ENCODE data around the gene HSD17B7. TPM values are rescaled to one million over a fixed set of nuclear protein-coding genes. Genes with fewer than 3 reads are reported as not detected.

Gene HSD17B7
- total RNA-seq, 1 donor from 2014 or later: 10.9 TPM

DNA sequence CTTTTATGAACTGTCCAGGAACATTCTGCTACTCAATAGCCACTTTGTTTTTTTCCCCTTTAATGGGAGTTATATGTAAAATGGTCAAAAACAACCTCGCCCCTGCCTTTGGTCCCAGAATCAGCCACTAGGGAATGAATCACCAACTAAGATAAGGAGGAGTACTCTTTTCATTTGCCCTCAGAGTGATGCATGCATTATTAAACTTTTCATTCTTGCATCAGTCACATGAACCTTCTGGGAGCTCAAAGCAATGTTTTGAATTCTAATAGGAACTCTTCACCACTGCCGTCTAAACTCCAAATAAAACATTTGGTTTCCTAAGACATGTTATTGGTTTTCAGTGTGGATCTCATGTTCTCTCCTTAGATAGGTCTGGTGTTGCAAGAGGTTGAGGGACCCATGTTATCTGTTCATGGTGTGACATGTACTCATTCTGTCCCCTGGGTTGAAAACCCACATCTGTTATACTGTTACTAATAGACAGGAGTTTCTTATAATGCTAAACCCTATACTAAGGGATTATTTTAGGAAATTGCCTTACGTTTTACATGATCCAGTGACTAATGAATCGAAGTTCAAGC is 17.8 kb upstream of the HSD17B7 start:
- FAIRE-seq (no peak), DNase-seq (ENCODE audit: low read depth) (no peak)
- H3K9me3 ChIP-seq (ENCODE audit: insufficient read depth, low read depth, low read length): no peaks in the 10 kb centered on the region
- H3K4me1 ChIP-seq (ENCODE audit: insufficient read depth, low read length): no peaks in the 10 kb centered on the region
- H4K20me1 ChIP-seq (ENCODE audit: insufficient read depth, low read length): no peaks in the 10 kb centered on the region
- Mint-ChIP-seq H3K4me3 (ENCODE audit: unreplicated experiment) (no peak overlapping the region), H3K27ac (ENCODE audit: unreplicated experiment) (no peak overlapping the region), H3K27me3 (ENCODE audit: low read depth, unreplicated experiment) (peaks cover 2% of the 10 kb centered on the region), H3K9me3 (ENCODE audit: unreplicated experiment) (no peaks in the 10 kb centered on the region), H3K36me3 (ENCODE audit: low read depth, unreplicated experiment) (peaks cover 29% of the 10 kb centered on the region), H3K4me1 (ENCODE audit: low read depth, unreplicated experiment) (no peaks in the 10 kb centered on the region)
- no peaks in the 10 kb centered on the region for H3K27me3 ChIP-seq (ENCODE audit: insufficient read depth, low read length)
- H3K79me2 ChIP-seq (ENCODE audit: insufficient read depth, low read length): no peaks in the 10 kb centered on the region
- no peak overlapping the region for H3K9ac ChIP-seq (ENCODE audit: low read length)
- H2AFZ ChIP-seq (ENCODE audit: low read depth, low read length): no peak overlapping the region
- H3K4me2 ChIP-seq (ENCODE audit: low read length): no peak overlapping the region
- H3K36me3 ChIP-seq (ENCODE audit: insufficient read depth, low read length): peaks cover 13% of the 10 kb centered on the region
- no peak overlapping the region for H3K27ac ChIP-seq (ENCODE audit: low read depth, low read length)
- TF ChIP-seq EZH2 (IDR thresholded peaks at IDR 0.05; ENCODE audit: insufficient read depth, low read length): no peak
- TF ChIP-seq, protein P1, sequence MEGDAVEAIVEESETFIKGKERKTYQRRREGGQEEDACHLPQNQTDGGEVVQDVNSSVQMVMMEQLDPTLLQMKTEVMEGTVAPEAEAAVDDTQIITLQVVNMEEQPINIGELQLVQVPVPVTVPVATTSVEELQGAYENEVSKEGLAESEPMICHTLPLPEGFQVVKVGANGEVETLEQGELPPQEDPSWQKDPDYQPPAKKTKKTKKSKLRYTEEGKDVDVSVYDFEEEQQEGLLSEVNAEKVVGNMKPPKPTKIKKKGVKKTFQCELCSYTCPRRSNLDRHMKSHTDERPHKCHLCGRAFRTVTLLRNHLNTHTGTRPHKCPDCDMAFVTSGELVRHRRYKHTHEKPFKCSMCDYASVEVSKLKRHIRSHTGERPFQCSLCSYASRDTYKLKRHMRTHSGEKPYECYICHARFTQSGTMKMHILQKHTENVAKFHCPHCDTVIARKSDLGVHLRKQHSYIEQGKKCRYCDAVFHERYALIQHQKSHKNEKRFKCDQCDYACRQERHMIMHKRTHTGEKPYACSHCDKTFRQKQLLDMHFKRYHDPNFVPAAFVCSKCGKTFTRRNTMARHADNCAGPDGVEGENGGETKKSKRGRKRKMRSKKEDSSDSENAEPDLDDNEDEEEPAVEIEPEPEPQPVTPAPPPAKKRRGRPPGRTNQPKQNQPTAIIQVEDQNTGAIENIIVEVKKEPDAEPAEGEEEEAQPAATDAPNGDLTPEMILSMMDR (IDR thresholded peaks at IDR 0.05; ENCODE audit: insufficient read depth, low read depth, low read length): no peak
- H3K4me3 ChIP-seq (ENCODE audit: insufficient read depth, low read depth, low read length): no peak overlapping the region

DNA sequence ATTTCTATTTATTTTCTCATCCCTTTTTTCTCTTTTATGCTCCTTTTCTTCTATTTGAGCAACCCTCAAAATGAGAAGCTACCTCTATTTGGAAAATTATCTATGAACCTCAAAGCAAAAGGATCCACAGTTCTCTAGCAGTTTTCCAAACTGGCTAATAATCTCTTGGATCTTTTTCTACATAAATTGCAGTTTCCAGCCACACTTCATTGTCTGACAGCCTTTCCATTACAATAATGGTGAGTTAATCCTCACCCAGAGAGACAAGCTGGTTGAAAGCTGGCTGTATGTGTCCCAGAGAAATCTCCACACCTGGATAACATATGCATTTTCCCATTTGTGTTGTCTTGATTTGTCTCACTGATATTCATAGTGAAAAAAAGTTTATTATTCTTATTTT is 16.5 kb upstream of the HSD17B7 start:
- Histone ChIP-seq H2AFZ (ENCODE audit: low read depth, low read length) (no peak overlapping the region), H4K20me1 (ENCODE audit: insufficient read depth, low read length) (no peaks in the 10 kb centered on the region), H3K36me3 (ENCODE audit: insufficient read depth, low read length) (peaks cover 13% of the 10 kb centered on the region), H3K27me3 (ENCODE audit: insufficient read depth, low read length) (no peaks in the 10 kb centered on the region), H3K9ac (ENCODE audit: low read length) (no peak overlapping the region), H3K9me3 (ENCODE audit: insufficient read depth, low read depth, low read length) (no peaks in the 10 kb centered on the region), H3K79me2 (ENCODE audit: insufficient read depth, low read length) (no peaks in the 10 kb centered on the region), H3K27ac (ENCODE audit: low read depth, low read length) (no peak overlapping the region), H3K4me3 (ENCODE audit: insufficient read depth, low read depth, low read length) (no peak overlapping the region), H3K4me1 (ENCODE audit: insufficient read depth, low read length) (no peaks in the 10 kb centered on the region), H3K4me2 (ENCODE audit: low read length) (no peak overlapping the region)
- no peaks in the 10 kb centered on the region for H3K27me3 Mint-ChIP-seq (ENCODE audit: low read depth, unreplicated experiment)
- H3K9me3 Mint-ChIP-seq (ENCODE audit: unreplicated experiment): no peaks in the 10 kb centered on the region
- peaks cover 21% of the 10 kb centered on the region for H3K36me3 Mint-ChIP-seq (ENCODE audit: low read depth, unreplicated experiment)
- no peak for TF ChIP-seq EZH2 (IDR thresholded peaks at IDR 0.05; ENCODE audit: insufficient read depth, low read length)
- TF ChIP-seq, protein P1 (IDR thresholded peaks at IDR 0.05; ENCODE audit: insufficient read depth, low read depth, low read length): no peak
- H3K4me3 Mint-ChIP-seq (ENCODE audit: unreplicated experiment): no peak overlapping the region
- no peak for FAIRE-seq
- no peak for DNase-seq (ENCODE audit: low read depth)
- no peaks in the 10 kb centered on the region for H3K4me1 Mint-ChIP-seq (ENCODE audit: low read depth, unreplicated experiment)
- H3K27ac Mint-ChIP-seq (ENCODE audit: unreplicated experiment): no peak overlapping the region

DNA sequence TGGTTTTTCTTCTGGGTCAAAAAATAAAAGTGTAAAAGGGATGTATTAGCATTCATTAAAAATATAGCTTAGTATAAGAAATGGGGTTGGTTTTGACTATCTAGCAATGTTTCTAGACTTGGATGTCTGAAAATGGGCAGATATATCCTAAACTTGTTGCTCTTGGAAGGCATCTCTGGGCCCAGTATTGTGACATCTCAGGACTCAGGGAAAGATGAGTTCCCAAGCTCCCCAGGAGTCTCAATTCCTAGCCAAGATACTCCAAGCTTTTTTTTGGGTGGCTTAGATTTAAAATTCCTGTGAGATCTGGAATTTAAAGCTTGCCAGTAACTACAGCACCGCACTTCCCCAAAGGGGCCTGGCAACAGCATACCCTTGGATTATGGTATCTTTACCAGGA is 11.5 kb upstream of the HSD17B7 start:
- Mint-ChIP-seq H3K4me1 (ENCODE audit: low read depth, unreplicated experiment) (no peaks in the 10 kb centered on the region), H3K4me3 (ENCODE audit: unreplicated experiment) (no peak overlapping the region), H3K9me3 (ENCODE audit: unreplicated experiment) (no peaks in the 10 kb centered on the region), H3K27ac (ENCODE audit: unreplicated experiment) (no peak overlapping the region), H3K36me3 (ENCODE audit: low read depth, unreplicated experiment) (peaks cover 19% of the 10 kb centered on the region), H3K27me3 (ENCODE audit: low read depth, unreplicated experiment) (peaks cover 5% of the 10 kb centered on the region)
- H3K4me3 ChIP-seq (ENCODE audit: insufficient read depth, low read depth, low read length): no peak overlapping the region
- peaks cover 9% of the 10 kb centered on the region for H3K36me3 ChIP-seq (ENCODE audit: insufficient read depth, low read length)
- H3K4me2 ChIP-seq (ENCODE audit: low read length): no peak overlapping the region
- no peak overlapping the region for H3K27ac ChIP-seq (ENCODE audit: low read depth, low read length)
- no peaks in the 10 kb centered on the region for H3K27me3 ChIP-seq (ENCODE audit: insufficient read depth, low read length)
- no peak overlapping the region for H2AFZ ChIP-seq (ENCODE audit: low read depth, low read length)
- TF ChIP-seq EZH2 (IDR thresholded peaks at IDR 0.05; ENCODE audit: insufficient read depth, low read length): no peak
- TF ChIP-seq, protein P1 (IDR thresholded peaks at IDR 0.05; ENCODE audit: insufficient read depth, low read depth, low read length): no peak
- DNase-seq (ENCODE audit: low read depth) (no peak), FAIRE-seq (no peak)
- no peaks in the 10 kb centered on the region for H4K20me1 ChIP-seq (ENCODE audit: insufficient read depth, low read length)
- H3K9ac ChIP-seq (ENCODE audit: low read length): no peak overlapping the region
- H3K79me2 ChIP-seq (ENCODE audit: insufficient read depth, low read length): no peaks in the 10 kb centered on the region
- no peaks in the 10 kb centered on the region for H3K9me3 ChIP-seq (ENCODE audit: insufficient read depth, low read depth, low read length)
- H3K4me1 ChIP-seq (ENCODE audit: insufficient read depth, low read length): no peaks in the 10 kb centered on the region

All from astrocyte (in vitro differentiated cells and primary cell).